ENCODE data around the gene FRMD5. TPM values are rescaled to one million over a fixed set of nuclear protein-coding genes. Genes with fewer than 3 reads are reported as not detected.
"Not testable (repeated sequence)": the region's sequence is repeated elsewhere in the genome, so short reads cannot be mapped to it uniquely, and the experiment has no call there.

Gene FRMD5
- total RNA-seq, result 0.20 TPM

- peak; percentile 98 for ATAC-seq
Observed at GRCh38 chr15:44195151-44195740, at the start of gene FRMD5. Gene FRMD5 (minus strand): TSS chr15:44195271.

- ATAC-seq, result no peak
Observed at GRCh38 chr15:44243829-44244228, 48.8 kb upstream of the FRMD5 start.

GRCh38 chr15:44243141-44243540, 48.1 kb upstream of the FRMD5 start:
- no peak for ATAC-seq

GRCh38 chr15:44231842-44232241, 36.8 kb upstream of the FRMD5 start:
- ATAC-seq, result no peak

GRCh38 chr15:44229301-44229700, 34.2 kb upstream of the FRMD5 start:
- not testable (repeated sequence) for ATAC-seq

GRCh38 chr15:44227584-44227983, 32.5 kb upstream of the FRMD5 start:
- ATAC-seq, result peak; percentile 23

- not testable (repeated sequence) for ATAC-seq
Observed at GRCh38 chr15:44227001-44227400, 31.9 kb upstream of the FRMD5 start.

GRCh38 chr15:44222478-44222877, 27.4 kb upstream of the FRMD5 start:
- no peak for ATAC-seq

GRCh38 chr15:44219073-44219472, 24.0 kb upstream of the FRMD5 start:
- no peak for ATAC-seq

- ATAC-seq, result no peak
Observed at GRCh38 chr15:44216958-44217357, 21.9 kb upstream of the FRMD5 start.

GRCh38 chr15:44215594-44215993, 20.5 kb upstream of the FRMD5 start:
- ATAC-seq, result no peak

GRCh38 chr15:44208956-44209355, 13.9 kb upstream of the FRMD5 start:
- ATAC-seq, result no peak

GRCh38 chr15:44207643-44208042, 12.6 kb upstream of the FRMD5 start:
- no peak for ATAC-seq

- ATAC-seq, result no peak
Observed at GRCh38 chr15:44199393-44199792, 4.3 kb upstream of the FRMD5 start.

- ATAC-seq, result peak; percentile 65
Observed at GRCh38 chr15:44194323-44195150, 534 bp downstream of the FRMD5 start.

GRCh38 chr15:44193651-44194322, 1.3 kb downstream of the FRMD5 start:
- no peak for ATAC-seq

GRCh38 chr15:44188795-44189194, 6.3 kb downstream of the FRMD5 start:
- no peak for ATAC-seq

- no peak for ATAC-seq
Observed at GRCh38 chr15:44186705-44187104, 8.4 kb downstream of the FRMD5 start.

- ATAC-seq, result no peak
Observed at GRCh38 chr15:44183363-44183762, 11.7 kb downstream of the FRMD5 start.

GRCh38 chr15:44181410-44181809, 13.7 kb downstream of the FRMD5 start:
- ATAC-seq, result no peak

- ATAC-seq, result no peak
Observed at GRCh38 chr15:44177139-44177538, 17.9 kb downstream of the FRMD5 start.

GRCh38 chr15:44173813-44174212, 21.3 kb downstream of the FRMD5 start:
- no peak for ATAC-seq

GRCh38 chr15:44163370-44163769, 31.7 kb downstream of the FRMD5 start:
- ATAC-seq, result no peak

- ATAC-seq, result no peak
Observed at GRCh38 chr15:44160796-44161195, 34.3 kb downstream of the FRMD5 start.

Data from esophagus mucosa (tissue), 1 donor.